Measurements from ENCODE around the gene TMEM9.

Gene TMEM9

GRCh38 chr1:201189085-201189484 is 34.8 kb upstream of the TMEM9 start:
- H3K27me3 ChIP-seq (ENCODE audit: insufficient read depth, insufficient read length) = peaks cover 10% of the 10 kb centered on the region
- DNase-seq (ENCODE audit: low read depth, low spot score) = no peak
- H3K4me1 ChIP-seq (ENCODE audit: insufficient read depth, insufficient read length) = peaks cover 22% of the 10 kb centered on the region
- TF ChIP-seq YY1 (IDR thresholded peaks at IDR 0.05; ENCODE audit: insufficient read depth, insufficient read length) (no peak), ZNF274 (IDR thresholded peaks at IDR 0.05; ENCODE audit: low read depth, low read length) (no peak), SUZ12 (IDR thresholded peaks at IDR 0.05; ENCODE audit: extremely low read depth, insufficient read depth, insufficient read length) (no peak)
- no peaks in the 10 kb centered on the region for H3K36me3 ChIP-seq (ENCODE audit: insufficient read depth, insufficient read length, low read length)
- no peak overlapping the region for H3K4me3 ChIP-seq (ENCODE audit: insufficient read length, low read depth)
- no peak overlapping the region for H3K9ac ChIP-seq (ENCODE audit: insufficient read length, low read depth)
- H3K9me3 ChIP-seq (ENCODE audit: insufficient read depth, low read length) = no peaks in the 10 kb centered on the region

GRCh38 chr1:201186192-201186591 is 31.9 kb upstream of the TMEM9 start:
- peaks cover 22% of the 10 kb centered on the region for H3K4me1 ChIP-seq (ENCODE audit: insufficient read depth, insufficient read length)
- H3K36me3 ChIP-seq (ENCODE audit: insufficient read depth, insufficient read length, low read length) = no peaks in the 10 kb centered on the region
- TF ChIP-seq SUZ12 (IDR thresholded peaks at IDR 0.05; ENCODE audit: extremely low read depth, insufficient read depth, insufficient read length) = no peak
- TF ChIP-seq ZNF274 (IDR thresholded peaks at IDR 0.05; ENCODE audit: low read depth, low read length) = no peak
- TF ChIP-seq YY1 (IDR thresholded peaks at IDR 0.05; ENCODE audit: insufficient read depth, insufficient read length) = no peak
- H3K4me3 ChIP-seq (ENCODE audit: insufficient read length, low read depth) = no peak overlapping the region
- H3K9me3 ChIP-seq (ENCODE audit: insufficient read depth, low read length) = no peaks in the 10 kb centered on the region
- DNase-seq (ENCODE audit: low read depth, low spot score) = no peak
- H3K27me3 ChIP-seq (ENCODE audit: insufficient read depth, insufficient read length) = peaks cover 5% of the 10 kb centered on the region
- H3K9ac ChIP-seq (ENCODE audit: insufficient read length, low read depth) = no peak overlapping the region

GRCh38 chr1:201185527-201186128 is 31.4 kb upstream of the TMEM9 start:
- DNase-seq (ENCODE audit: low read depth, low spot score) = no peak
- Histone ChIP-seq H3K36me3 (ENCODE audit: insufficient read depth, insufficient read length, low read length) (no peaks in the 10 kb centered on the region), H3K27me3 (ENCODE audit: insufficient read depth, insufficient read length) (peaks cover 5% of the 10 kb centered on the region), H3K9ac (ENCODE audit: insufficient read length, low read depth) (no peak overlapping the region), H3K9me3 (ENCODE audit: insufficient read depth, low read length) (no peaks in the 10 kb centered on the region), H3K4me1 (ENCODE audit: insufficient read depth, insufficient read length) (peaks cover 19% of the 10 kb centered on the region), H3K4me3 (ENCODE audit: insufficient read length, low read depth) (no peak overlapping the region)
- TF ChIP-seq SUZ12 (IDR thresholded peaks at IDR 0.05; ENCODE audit: extremely low read depth, insufficient read depth, insufficient read length) (no peak), YY1 (IDR thresholded peaks at IDR 0.05; ENCODE audit: insufficient read depth, insufficient read length) (no peak), ZNF274 (IDR thresholded peaks at IDR 0.05; ENCODE audit: low read depth, low read length) (no peak)

- peaks cover 6% of the 10 kb centered on the region for H3K27me3 ChIP-seq (ENCODE audit: insufficient read depth, insufficient read length)
- no peak overlapping the region for H3K4me3 ChIP-seq (ENCODE audit: insufficient read length, low read depth)
- no peak for DNase-seq (ENCODE audit: low read depth, low spot score)
- no peaks in the 10 kb centered on the region for H3K36me3 ChIP-seq (ENCODE audit: insufficient read depth, insufficient read length, low read length)
- H3K4me1 ChIP-seq (ENCODE audit: insufficient read depth, insufficient read length) = peaks cover 14% of the 10 kb centered on the region
- H3K9ac ChIP-seq (ENCODE audit: insufficient read length, low read depth) = no peak overlapping the region
- TF ChIP-seq SUZ12 (IDR thresholded peaks at IDR 0.05; ENCODE audit: extremely low read depth, insufficient read depth, insufficient read length) (no peak), ZNF274 (IDR thresholded peaks at IDR 0.05; ENCODE audit: low read depth, low read length) (no peak), YY1 (IDR thresholded peaks at IDR 0.05; ENCODE audit: insufficient read depth, insufficient read length) (no peak)
- H3K9me3 ChIP-seq (ENCODE audit: insufficient read depth, low read length) = no peaks in the 10 kb centered on the region
Measured at GRCh38 chr1:201185123-201185453, 30.8 kb upstream of the TMEM9 start.

- no peaks in the 10 kb centered on the region for H3K36me3 ChIP-seq (ENCODE audit: insufficient read depth, insufficient read length, low read length)
- H3K9me3 ChIP-seq (ENCODE audit: insufficient read depth, low read length) = no peaks in the 10 kb centered on the region
- peaks cover 6% of the 10 kb centered on the region for H3K27me3 ChIP-seq (ENCODE audit: insufficient read depth, insufficient read length)
- no peak for TF ChIP-seq SUZ12 (IDR thresholded peaks at IDR 0.05; ENCODE audit: extremely low read depth, insufficient read depth, insufficient read length)
- no peak for TF ChIP-seq YY1 (IDR thresholded peaks at IDR 0.05; ENCODE audit: insufficient read depth, insufficient read length)
- TF ChIP-seq ZNF274 (IDR thresholded peaks at IDR 0.05; ENCODE audit: low read depth, low read length) = no peak
- peaks cover 10% of the 10 kb centered on the region for H3K4me1 ChIP-seq (ENCODE audit: insufficient read depth, insufficient read length)
- no peak overlapping the region for H3K9ac ChIP-seq (ENCODE audit: insufficient read length, low read depth)
- peak; percentile 35 for DNase-seq (ENCODE audit: low read depth, low spot score)
- H3K4me3 ChIP-seq (ENCODE audit: insufficient read length, low read depth) = no peak overlapping the region
Measured at GRCh38 chr1:201184307-201185122, 30.2 kb upstream of the TMEM9 start.

GRCh38 chr1:201183753-201184152 is 29.5 kb upstream of the TMEM9 start:
- Histone ChIP-seq H3K9ac (ENCODE audit: insufficient read length, low read depth) (no peak overlapping the region), H3K4me1 (ENCODE audit: insufficient read depth, insufficient read length) (peaks cover 10% of the 10 kb centered on the region), H3K4me3 (ENCODE audit: insufficient read length, low read depth) (no peak overlapping the region), H3K36me3 (ENCODE audit: insufficient read depth, insufficient read length, low read length) (no peaks in the 10 kb centered on the region), H3K9me3 (ENCODE audit: insufficient read depth, low read length) (peaks cover 7% of the 10 kb centered on the region; the same call in 1 of the 2 replicates), H3K27me3 (ENCODE audit: insufficient read depth, insufficient read length) (peaks cover 6% of the 10 kb centered on the region)
- no peak for TF ChIP-seq SUZ12 (IDR thresholded peaks at IDR 0.05; ENCODE audit: extremely low read depth, insufficient read depth, insufficient read length)
- TF ChIP-seq YY1 (IDR thresholded peaks at IDR 0.05; ENCODE audit: insufficient read depth, insufficient read length) = no peak
- TF ChIP-seq ZNF274 (IDR thresholded peaks at IDR 0.05; ENCODE audit: low read depth, low read length) = no peak
- no peak for DNase-seq (ENCODE audit: low read depth, low spot score)

- H3K9ac ChIP-seq (ENCODE audit: insufficient read length, low read depth) = no peak overlapping the region
Measured at GRCh38 chr1:201183209-201183608, 28.9 kb upstream of the TMEM9 start.

More at GRCh38 chr1:201183209-201183608, 28.9 kb upstream of the TMEM9 start:
- H3K4me1 ChIP-seq (ENCODE audit: insufficient read depth, insufficient read length) = peaks cover 10% of the 10 kb centered on the region
- peaks cover 11% of the 10 kb centered on the region; the same call in 1 of the 2 replicates for H3K9me3 ChIP-seq (ENCODE audit: insufficient read depth, low read length)
- no peak for DNase-seq (ENCODE audit: low read depth, low spot score)
- H3K4me3 ChIP-seq (ENCODE audit: insufficient read length, low read depth) = no peak overlapping the region
- TF ChIP-seq YY1 (IDR thresholded peaks at IDR 0.05; ENCODE audit: insufficient read depth, insufficient read length) = no peak
- TF ChIP-seq ZNF274 (IDR thresholded peaks at IDR 0.05; ENCODE audit: low read depth, low read length) = no peak
- no peak for TF ChIP-seq SUZ12 (IDR thresholded peaks at IDR 0.05; ENCODE audit: extremely low read depth, insufficient read depth, insufficient read length)
- no peaks in the 10 kb centered on the region for H3K36me3 ChIP-seq (ENCODE audit: insufficient read depth, insufficient read length, low read length)
- peaks cover 6% of the 10 kb centered on the region for H3K27me3 ChIP-seq (ENCODE audit: insufficient read depth, insufficient read length)

All from NT2/D1 (cell line).